ENCODE measurements around the gene ZNF350.

DNA sequence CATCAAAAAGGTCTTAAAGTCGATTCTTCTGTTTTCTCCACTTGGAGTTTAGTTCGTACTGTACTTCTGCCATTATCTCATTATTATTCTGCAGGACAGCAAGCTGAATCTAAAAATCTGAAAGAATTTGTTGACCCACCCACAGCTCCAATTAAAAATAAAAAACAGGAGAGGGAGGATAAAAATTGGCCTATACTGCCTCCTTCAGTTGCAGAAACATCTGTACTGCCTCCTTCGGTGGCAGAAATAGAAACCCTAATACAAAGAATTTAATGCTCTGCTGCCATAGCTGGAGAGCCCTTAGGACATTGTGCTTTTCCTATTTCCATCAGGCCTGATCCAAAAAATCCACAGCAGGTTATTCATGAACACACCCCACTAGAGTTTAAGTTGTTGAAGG is 9.8 kb downstream of the ZNF350 start:
- TF ChIP-seq, protein P1, sequence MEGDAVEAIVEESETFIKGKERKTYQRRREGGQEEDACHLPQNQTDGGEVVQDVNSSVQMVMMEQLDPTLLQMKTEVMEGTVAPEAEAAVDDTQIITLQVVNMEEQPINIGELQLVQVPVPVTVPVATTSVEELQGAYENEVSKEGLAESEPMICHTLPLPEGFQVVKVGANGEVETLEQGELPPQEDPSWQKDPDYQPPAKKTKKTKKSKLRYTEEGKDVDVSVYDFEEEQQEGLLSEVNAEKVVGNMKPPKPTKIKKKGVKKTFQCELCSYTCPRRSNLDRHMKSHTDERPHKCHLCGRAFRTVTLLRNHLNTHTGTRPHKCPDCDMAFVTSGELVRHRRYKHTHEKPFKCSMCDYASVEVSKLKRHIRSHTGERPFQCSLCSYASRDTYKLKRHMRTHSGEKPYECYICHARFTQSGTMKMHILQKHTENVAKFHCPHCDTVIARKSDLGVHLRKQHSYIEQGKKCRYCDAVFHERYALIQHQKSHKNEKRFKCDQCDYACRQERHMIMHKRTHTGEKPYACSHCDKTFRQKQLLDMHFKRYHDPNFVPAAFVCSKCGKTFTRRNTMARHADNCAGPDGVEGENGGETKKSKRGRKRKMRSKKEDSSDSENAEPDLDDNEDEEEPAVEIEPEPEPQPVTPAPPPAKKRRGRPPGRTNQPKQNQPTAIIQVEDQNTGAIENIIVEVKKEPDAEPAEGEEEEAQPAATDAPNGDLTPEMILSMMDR (IDR thresholded peaks at IDR 0.05; ENCODE audit: borderline replicate concordance, extremely low read depth, low read length, poor library complexity, severe bottlenecking) = no peak
- no peak for TF ChIP-seq EZH2 (IDR thresholded peaks at IDR 0.05; ENCODE audit: borderline replicate concordance, low read depth, low read length, severe bottlenecking)

Measured in DND-41 (cell line).